Fibroblast of the aortic adventitia (primary cell): ENCODE data around the gene HLA-DRB1. TPM values are rescaled to one million over a fixed set of nuclear protein-coding genes. Genes with fewer than 3 reads are reported as not detected.
"Not testable (repeated sequence)": the region's sequence is repeated elsewhere in the genome, so short reads cannot be mapped to it uniquely, and the experiment has no call there.

Experiments used
- DNase-seq: peaks from one replicate; pipeline ENCODE4 v3.0.0-alpha.2; 2010; ENCODE audit warnings: low read depth
- H3K4me3 ChIP-seq: 2 replicates; pipeline ENCODE4 v1.5.1; 2011; ENCODE audit warnings: low read depth, mild to moderate bottlenecking, control low read depth, low read length, moderate library complexity
- total RNA-seq: library from RNA; depleted of rRNA; stranded (reverse); fragments of >200 nt; gene quantifications from 2 replicates; pipeline ENCODE4 v1.2.3, GENCODE V29; 2012; ENCODE audit warnings: low replicate concordance
- TF ChIP-seq, protein P1 (sequence below): IDR thresholded peaks from 2 replicates; pipeline ENCODE4 v1.5.1; 2011; ENCODE audit warnings: mild to moderate bottlenecking, low read length, control low read depth, inconsistent platforms; ENCODE audit not compliant: insufficient read depth

Gene HLA-DRB1
- total RNA-seq, 1 donor, result 0.09 TPM

DNA sequence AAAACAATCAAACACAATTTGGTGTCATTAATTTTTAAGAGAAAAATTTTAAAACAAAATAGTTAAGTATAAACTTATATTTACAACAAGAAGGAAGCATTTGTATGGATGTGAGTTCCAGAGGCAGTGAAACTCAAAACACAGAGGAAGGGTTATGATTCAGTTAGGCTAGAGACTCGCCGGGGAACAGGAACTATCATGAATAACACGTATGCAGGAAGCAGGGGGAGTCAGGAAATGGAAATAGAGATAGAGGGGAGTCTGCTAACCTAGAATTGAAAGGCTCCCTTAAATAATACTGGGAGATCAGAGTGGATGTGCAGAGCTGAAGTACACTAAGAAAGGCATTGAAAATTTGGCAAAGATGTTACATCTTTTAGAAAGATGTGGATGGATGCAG, 14.2 kb upstream of the HLA-DRB1 start:
- TF ChIP-seq, protein P1, sequence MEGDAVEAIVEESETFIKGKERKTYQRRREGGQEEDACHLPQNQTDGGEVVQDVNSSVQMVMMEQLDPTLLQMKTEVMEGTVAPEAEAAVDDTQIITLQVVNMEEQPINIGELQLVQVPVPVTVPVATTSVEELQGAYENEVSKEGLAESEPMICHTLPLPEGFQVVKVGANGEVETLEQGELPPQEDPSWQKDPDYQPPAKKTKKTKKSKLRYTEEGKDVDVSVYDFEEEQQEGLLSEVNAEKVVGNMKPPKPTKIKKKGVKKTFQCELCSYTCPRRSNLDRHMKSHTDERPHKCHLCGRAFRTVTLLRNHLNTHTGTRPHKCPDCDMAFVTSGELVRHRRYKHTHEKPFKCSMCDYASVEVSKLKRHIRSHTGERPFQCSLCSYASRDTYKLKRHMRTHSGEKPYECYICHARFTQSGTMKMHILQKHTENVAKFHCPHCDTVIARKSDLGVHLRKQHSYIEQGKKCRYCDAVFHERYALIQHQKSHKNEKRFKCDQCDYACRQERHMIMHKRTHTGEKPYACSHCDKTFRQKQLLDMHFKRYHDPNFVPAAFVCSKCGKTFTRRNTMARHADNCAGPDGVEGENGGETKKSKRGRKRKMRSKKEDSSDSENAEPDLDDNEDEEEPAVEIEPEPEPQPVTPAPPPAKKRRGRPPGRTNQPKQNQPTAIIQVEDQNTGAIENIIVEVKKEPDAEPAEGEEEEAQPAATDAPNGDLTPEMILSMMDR, result no peak
- no peak overlapping the region for H3K4me3 ChIP-seq
- no peak for DNase-seq

DNA sequence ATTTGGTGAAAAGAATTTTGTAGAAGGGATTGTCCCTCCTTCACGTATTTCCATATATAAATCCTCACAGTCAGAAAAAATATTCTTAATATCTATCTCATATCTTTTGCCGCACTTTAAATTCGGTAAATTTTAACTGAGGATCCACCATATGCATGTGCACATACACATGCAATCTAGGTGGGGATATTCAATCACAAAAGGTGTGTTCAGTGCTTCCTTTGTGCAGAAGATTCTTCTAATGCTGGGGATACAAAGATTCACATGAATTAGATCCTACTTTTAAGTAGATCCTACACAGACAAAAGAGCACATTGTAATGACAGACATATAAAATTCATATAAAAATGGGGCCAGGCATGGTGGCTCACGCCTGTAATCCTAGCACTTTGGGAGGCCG, 13.6 kb upstream of the HLA-DRB1 start:
- DNase-seq, result no peak
- no peak overlapping the region for H3K4me3 ChIP-seq
- TF ChIP-seq, protein P1, result no peak

DNA sequence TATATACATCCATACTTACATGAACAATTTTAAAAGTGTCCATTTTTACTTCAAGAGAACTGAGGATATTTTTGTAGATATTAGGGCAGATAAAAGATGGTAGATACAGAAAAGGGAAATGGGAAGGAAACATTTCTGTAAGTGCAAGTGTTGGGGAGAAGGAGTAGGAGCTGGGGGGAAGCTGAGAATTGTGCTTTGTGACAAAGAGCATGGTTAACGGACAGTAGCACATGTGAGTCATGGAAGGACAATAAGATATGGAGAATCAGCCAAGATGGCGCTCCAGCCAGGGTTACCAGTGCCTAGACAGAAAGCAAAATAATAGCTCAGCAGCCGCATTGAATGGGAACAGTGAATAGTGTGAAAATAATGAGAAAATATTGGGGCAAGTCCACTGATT, 12.7 kb upstream of the HLA-DRB1 start:
- TF ChIP-seq, protein P1, result no peak
- no peak overlapping the region for H3K4me3 ChIP-seq
- DNase-seq, result no peak

DNA sequence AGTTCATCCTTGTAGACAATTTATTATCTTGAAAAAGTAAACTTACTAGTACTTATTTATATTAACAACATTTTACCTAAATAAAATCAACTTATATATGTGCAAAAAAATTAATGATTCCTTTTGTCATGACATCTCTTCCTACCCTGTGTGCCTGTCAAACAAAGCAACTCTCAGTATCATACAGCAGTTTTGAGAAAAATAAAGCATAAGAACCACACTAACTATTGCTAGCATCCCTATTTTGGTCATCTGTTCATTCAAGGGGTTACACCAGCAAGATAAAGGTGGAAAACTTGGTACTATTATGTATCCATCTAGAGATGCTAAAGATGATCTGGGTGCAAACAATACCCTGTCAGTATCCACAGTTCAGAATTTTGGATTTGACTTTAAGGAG, 7.4 kb upstream of the HLA-DRB1 start:
- TF ChIP-seq, protein P1, result no peak
- no peak for DNase-seq
- H3K4me3 ChIP-seq, result no peak overlapping the region

DNA sequence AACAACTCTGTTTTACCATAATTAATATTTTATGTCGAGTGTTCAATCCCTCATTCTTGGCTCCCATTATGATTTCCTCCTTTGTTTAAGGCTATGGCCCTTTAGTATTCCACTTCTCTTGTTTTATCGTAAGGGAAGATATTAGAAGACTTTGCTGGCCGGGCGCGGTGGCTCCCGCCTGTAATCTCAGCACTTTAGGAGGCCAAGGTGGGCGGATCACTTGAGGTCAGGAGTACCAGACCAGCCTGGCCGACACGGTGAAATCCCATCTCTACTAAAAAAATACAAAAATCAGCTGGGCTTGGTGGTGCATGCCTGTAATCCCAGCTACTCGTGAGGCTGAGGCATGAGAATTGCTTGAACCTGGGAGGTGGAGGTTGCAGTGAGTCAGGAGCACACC, 1.1 kb upstream of the HLA-DRB1 start:
- H3K4me3 ChIP-seq, DNase-seq: not testable (repeated sequence)

DNA sequence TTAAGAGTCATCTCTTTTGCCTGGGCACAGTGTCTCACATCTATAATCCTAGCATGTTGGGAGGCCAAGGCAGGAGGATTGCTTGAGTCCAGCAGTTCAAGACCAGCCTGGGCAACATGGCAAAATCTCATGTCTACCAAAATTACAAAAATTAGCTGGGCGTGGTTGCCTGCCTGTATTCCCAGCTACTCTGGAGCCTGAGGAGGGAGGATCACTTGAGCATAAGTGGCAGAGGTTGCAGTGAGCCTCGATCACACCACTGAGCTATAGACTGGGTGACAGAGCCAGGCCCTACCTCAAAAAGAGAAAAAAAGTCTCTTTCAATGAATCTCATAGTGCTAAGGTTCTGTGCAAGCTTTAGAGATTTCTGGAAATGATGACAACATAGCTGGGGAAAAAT, 1.5 kb downstream of the HLA-DRB1 start:
- TF ChIP-seq, protein P1, result no peak

DNA sequence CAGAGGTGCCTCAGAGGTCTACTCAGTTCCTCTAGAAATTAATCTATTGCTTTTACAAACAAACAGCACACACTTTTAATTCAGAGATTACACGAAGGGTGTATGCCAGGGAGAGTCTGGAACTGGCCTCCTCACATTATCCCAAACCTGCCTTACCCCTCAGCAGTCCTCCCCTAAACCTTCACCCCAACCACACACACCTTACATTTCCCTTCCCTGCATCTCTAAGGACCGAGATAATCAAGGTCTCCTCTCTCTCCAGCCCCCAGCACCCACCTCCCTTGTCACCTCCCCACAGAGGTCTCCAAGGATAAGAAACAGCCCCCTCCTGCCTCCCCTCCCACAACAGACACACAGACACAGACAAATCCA, 6.1 kb downstream of the HLA-DRB1 start:
- no peak overlapping the region for H3K4me3 ChIP-seq
- TF ChIP-seq, protein P1, result no peak
- DNase-seq, result no peak

More for the DNA sequence above, 1.5 kb downstream of the HLA-DRB1 start:
- no peak overlapping the region for H3K4me3 ChIP-seq
- no peak for DNase-seq
